Erythroblast (primary cell): ENCODE data around the gene GNG2.

Experiments
- GATA1 ChIP-seq: IDR thresholded peaks from 2 replicates; pipeline ENCODE4 v1.6.1; 2011; ENCODE audit warnings: low read depth, mild to moderate bottlenecking, control low read depth, low read length, moderate library complexity
- POLR2A ChIP-seq: IDR thresholded peaks from 2 replicates; pipeline ENCODE4 v1.6.1; 2011; ENCODE audit warnings: mild to moderate bottlenecking, low read length

DNA sequence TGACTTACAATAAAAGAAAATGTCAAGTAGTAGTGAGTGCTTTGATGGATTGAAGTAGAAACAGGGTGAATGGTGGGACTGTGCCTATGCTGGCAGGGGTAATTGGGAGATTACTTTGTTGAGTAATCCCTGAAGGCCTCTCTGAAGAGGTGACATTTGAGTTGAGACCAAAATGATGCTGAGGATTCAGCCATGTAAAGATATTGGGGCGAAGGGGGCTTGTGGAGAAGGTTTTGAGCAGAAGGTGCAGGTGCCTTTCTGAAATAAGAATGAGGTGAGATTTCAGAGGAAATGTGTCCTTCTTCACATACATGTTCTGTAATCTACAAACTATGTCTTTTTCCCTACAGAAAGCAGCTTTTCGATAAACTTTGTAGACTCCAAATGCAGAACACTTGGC, 8.0 kb downstream of the GNG2 start:
- TF ChIP-seq POLR2A (no peak), GATA1 (no peak)
